Measurements from ENCODE around the gene FOXL3.
"Not testable (repeated sequence)": the region's sequence is repeated elsewhere in the genome, so short reads cannot be mapped to it uniquely, and the experiment has no call there.

Gene FOXL3

DNA sequence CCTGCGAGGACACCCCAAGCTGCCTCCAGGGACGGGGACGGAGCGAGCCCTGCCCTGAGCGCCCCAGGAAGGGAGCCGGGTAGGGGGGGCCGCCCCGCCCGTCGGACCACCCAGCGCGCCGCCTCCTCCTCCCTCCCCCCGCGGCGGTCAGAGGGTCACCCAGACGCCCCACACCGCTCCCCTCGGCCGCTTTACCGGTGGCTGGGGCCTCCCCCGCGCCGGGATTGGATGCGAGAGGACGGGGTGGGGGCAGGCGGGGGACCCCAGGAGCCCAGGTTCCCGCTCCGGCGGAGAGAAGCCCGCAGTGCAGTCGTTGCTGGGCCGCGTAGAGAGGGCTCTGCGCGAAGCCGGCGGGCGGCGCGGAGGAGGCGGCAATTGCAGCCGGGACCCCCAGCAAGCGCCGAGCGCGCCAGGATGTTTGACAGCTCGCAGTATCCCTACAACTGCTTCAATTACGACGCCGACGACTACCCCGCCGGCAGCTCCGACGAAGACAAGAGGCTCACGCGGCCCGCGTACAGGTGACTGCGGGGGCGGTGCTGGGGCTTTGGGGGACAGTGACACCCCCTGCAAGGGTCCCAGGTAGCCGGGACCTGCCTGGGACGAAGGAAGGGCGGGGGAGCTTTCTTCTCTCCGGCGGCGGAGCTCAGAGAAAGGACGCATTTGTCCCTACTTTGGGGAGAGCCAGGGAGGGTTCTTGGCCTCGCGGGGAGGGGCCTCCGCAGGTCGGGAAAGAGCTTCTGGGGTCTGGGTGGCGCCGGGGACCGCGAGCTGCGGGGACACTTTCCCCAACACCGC, at the start of gene FOXL3:
FOXL3 (plus strand) TSS at position 415 of the 798 bp plus-strand sequence; CDS start at position 415, 0 bp downstream.
- no peak for DNase-seq (ENCODE audit: low spot score)

DNA sequence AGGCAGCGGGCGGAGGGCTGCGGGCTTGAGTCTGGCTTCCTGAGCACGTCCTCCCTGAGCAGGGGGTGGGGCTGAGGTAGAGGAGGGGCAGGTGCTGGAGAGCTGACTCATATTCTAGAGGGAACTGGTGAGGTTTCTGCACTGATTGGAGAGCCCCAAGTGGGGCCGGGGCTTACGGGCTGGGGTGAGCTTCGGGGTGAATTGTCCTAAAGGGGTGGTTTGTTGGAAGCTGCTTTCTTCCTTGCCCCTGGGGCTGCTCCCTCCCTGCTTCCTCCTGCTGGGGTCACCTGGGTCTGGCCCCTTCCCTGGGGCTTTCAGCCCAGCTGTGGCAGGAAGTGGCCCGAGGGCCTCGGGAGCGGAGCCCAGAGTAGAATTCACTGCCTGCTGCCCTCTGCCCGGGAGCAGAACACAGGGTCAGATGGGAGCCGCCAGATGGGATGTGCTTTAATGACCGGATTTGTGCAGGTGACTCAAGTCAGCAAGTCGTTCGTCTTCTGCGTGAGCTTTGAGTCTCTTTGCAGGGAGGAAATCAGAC, 49.0 kb upstream of the FOXL3 start:
- DNase-seq (ENCODE audit: low spot score): no peak

- no peak for DNase-seq (ENCODE audit: low spot score)
These were observed 48.5 kb upstream of the FOXL3 start for GRCh38 chr7:241513-241912.

GRCh38 chr7:242826-243579, 47.0 kb upstream of the FOXL3 start:
- not testable (repeated sequence) for DNase-seq (ENCODE audit: low spot score)

GRCh38 chr7:243580-243978, 46.4 kb upstream of the FOXL3 start:
- not testable (repeated sequence) for DNase-seq (ENCODE audit: low spot score)

GRCh38 chr7:244974-245373, 45.0 kb upstream of the FOXL3 start:
- no peak for DNase-seq (ENCODE audit: low spot score)

DNA sequence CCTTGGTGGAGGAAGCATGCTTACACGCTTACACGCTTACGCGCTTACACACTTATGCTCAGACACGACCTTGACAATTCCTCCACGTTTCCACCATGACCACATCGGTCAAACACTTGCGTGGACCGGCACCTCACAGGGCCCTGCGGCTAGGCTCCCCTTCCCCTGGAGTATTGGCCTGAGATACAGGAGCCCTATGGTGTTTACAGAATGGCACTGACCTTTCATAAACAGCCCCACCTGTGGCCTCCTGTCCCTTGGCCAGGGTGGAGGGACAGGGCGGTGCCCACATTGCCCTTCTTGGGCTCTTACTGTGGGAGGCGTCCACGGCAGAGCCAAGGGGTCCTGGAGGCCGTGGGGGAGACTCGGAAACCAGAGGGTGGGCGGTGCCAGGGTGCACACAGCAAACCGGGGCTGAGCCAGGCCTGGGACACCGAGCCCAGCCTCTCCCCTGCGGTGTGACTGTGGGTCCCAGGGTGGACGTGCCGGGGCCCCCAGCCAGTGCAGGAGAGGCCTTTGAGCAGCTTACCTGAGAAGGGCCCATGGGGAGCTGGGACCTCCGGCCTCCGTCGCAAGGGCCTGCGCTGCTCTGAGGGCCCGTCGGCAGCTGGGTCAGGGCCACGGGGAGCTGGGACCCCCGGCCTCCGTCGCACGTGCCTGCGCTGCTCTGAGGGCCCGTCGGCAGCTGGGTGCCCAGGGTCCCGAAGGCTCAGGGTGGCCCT, 44.2 kb upstream of the FOXL3 start:
- no peak for DNase-seq (ENCODE audit: low spot score)

DNA sequence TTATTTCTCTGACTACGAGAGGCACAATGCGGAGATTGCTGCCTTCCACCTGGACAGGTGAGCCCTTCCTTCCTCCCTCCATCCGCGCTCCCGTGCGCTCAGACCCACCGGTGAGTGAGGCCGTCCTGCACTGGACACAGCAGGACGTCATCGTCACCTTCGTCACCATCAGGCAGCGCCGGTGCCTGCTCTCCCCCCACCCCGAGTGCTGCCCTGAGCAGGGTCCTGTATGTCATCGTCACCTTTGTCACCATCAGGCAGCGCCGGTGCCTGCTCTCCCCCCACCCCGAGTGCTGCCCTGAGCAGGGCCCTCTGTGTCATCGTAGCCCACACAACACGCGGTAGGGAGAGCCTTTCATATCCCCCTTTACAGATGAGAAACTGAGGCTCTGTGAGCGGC, 43.5 kb upstream of the FOXL3 start:
- no peak for DNase-seq (ENCODE audit: low spot score)

DNA sequence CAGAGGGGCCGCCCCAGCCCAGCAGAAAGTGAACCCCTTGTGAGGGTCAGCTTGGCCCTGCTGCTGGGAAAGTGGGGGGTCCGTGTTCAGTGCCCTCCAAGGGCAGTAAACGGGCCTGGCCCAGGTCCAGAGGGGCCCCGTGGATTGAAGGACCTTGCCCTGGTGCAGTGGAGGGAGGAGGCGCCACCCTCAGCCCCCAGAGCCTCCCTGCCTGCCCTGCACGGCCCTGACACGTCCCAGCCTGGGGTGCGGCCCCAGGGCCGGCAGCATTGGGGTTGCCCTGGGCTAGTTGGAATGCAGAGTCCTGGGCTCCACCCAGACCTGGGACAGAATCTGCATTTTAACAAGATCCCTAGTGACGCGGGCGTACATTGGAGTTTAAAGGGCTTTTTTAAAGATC, 42.8 kb upstream of the FOXL3 start:
- no peak for DNase-seq (ENCODE audit: low spot score)

- DNase-seq (ENCODE audit: low spot score): no peak
These were observed 42.3 kb upstream of the FOXL3 start for GRCh38 chr7:247636-248035.

GRCh38 chr7:248732-249435, 41.1 kb upstream of the FOXL3 start:
- DNase-seq (ENCODE audit: low spot score): no peak

GRCh38 chr7:249989-250388, 40.0 kb upstream of the FOXL3 start:
- no peak for DNase-seq (ENCODE audit: low spot score)

GRCh38 chr7:250523-250922, 39.4 kb upstream of the FOXL3 start:
- no peak for DNase-seq (ENCODE audit: low spot score)

- no peak for DNase-seq (ENCODE audit: low spot score)
These were observed 39.0 kb upstream of the FOXL3 start for GRCh38 chr7:251005-251404.

DNA sequence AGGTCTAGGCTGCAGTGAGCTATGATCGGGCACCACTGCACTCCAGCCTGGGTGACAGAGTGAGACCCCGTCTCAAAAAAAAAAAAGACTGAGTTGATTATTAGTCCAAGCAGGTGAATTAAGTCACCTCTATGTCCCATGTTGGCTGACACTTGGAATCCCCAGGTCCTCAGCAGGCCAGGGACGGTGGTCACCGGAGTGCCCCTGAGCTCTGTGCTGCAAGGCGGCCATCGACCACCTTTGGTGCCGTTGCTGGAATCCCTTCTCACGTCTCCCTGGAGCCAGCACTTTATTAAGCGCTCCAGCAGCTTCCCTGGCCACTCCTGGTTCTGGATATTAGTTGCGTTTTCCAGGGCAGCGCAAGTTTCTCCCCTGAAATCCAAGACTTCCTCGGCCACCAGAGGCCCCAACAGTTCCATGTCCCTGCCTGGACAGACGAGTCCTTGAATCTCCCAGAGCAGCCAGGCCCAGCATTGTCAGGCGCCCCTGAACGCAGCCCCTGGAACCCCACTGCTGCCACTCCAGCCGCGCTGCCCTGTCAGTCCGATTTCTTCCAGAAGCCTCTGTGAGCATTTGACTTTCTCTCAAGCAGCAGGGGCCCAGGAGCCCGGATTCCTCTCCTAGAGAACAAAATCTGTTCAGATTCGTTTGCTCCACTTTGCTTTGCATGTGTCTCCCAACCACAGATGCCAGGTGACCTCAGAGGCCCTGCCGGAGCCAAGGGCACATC, 38.4 kb upstream of the FOXL3 start:
- no peak for DNase-seq (ENCODE audit: low spot score)

DNA sequence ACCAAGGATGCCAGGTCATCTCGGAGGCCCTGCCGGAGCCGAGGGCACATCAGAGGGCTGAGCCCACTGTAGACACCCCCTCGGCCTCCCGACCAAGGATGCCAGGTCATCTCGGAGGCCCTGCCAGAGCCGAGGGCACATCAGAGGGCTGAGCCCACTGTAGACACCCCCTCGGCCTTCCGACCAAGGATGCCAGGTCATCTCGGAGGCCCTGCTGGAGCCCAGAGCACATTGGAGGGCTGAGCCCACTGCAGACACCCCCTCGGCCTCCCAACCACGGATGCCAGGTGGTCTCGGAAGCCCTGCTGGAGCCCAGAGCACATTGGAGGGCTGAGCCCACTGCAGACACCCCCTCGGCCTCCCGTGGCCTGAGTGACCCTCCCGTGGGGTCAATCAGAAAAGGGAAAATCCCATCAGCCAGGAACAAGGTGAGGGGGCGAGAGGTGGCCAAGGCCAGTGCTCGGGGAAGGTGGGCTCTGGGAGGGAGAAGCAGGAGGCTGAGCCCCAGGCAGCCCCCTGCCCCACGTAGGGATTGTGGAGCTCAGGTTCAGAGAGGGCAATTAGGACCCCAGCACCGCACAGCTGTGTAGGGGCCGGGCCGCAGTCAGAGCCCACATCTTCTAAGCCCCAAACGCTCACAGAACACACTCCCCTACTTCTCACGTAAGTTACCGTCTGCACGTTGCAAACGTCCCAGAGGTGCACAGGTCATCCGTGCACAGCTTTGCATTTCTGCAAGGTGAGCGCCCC, 37.6 kb upstream of the FOXL3 start:
- no peak for DNase-seq (ENCODE audit: low spot score)

- DNase-seq (ENCODE audit: low spot score): no peak
These were observed 37.0 kb upstream of the FOXL3 start for GRCh38 chr7:252981-253380.

- no peak for DNase-seq (ENCODE audit: low spot score)
These were observed 36.2 kb upstream of the FOXL3 start for GRCh38 chr7:253581-254336.

DNA sequence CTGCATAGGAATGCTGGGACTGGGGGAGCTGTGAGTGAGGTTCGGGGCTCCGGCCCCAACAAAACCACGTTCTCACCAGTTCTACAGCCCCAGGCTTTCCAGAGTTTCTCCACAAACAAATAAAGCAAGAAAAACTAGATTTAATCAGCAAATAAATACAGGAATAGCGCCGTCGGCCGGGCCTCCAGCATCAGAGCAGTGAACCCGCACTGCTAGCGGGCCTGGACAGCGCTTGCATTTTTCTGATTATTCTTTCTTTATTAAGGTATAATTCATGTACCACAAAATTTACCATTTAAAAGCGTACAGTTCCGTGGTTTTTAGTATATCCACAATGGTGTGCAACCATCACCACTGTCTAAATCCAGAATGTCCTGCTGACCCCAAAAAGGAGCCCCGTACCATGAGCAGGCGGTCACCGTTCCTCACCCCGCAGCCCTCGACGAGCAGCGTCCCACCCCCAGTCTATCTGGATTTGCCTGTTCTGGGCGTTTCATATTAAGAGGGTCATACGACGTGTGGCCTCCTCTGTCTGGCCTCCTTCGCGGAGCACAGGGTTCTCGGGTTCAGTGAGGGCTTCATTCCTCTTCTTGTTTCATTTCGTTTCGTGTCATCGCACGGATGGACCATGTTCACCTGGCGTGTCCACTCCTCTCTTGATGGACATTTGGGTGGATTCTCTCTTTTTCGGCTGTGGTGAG, 35.5 kb upstream of the FOXL3 start:
- no peak for DNase-seq (ENCODE audit: low spot score)
